GM21717 (cell line): Measurements from ENCODE around the gene CRMP1.

Experiments used
- ATAC-seq: cut with Tn5 transposase; IDR thresholded peaks from one replicate; pipeline ENCODE4 v1.9.1; 2021; ENCODE audit warnings: mild to moderate bottlenecking, moderate library complexity; ENCODE audit not compliant: unreplicated experiment

Gene CRMP1

GRCh38 chr4:5921101-5921980 lies 28.5 kb upstream of the CRMP1 start:
- no peak for ATAC-seq

- ATAC-seq, result no peak
Measured at GRCh38 chr4:5919571-5919970, 26.7 kb upstream of the CRMP1 start.

GRCh38 chr4:5919044-5919443 lies 26.2 kb upstream of the CRMP1 start:
- ATAC-seq, result no peak

- ATAC-seq, result no peak
Measured at GRCh38 chr4:5918331-5918985, 25.6 kb upstream of the CRMP1 start.

- ATAC-seq, result no peak
Measured at GRCh38 chr4:5917672-5918071, 24.8 kb upstream of the CRMP1 start.

- ATAC-seq, result no peak
Measured at GRCh38 chr4:5916229-5916628, 23.3 kb upstream of the CRMP1 start.

- no peak for ATAC-seq
Measured at GRCh38 chr4:5913454-5913853, 20.6 kb upstream of the CRMP1 start.

- no peak for ATAC-seq
Measured at GRCh38 chr4:5912614-5913019, 19.7 kb upstream of the CRMP1 start.

GRCh38 chr4:5908876-5909427 lies 16.1 kb upstream of the CRMP1 start:
- no peak for ATAC-seq

GRCh38 chr4:5906191-5906590 lies 13.3 kb upstream of the CRMP1 start:
- ATAC-seq, result no peak

- ATAC-seq, result no peak
Measured at GRCh38 chr4:5905714-5906113, 12.8 kb upstream of the CRMP1 start.

GRCh38 chr4:5900844-5901243 lies 8.0 kb upstream of the CRMP1 start:
- ATAC-seq, result no peak

- no peak for ATAC-seq
Measured at GRCh38 chr4:5899881-5900280, 7.0 kb upstream of the CRMP1 start.

GRCh38 chr4:5899396-5899795 lies 6.5 kb upstream of the CRMP1 start:
- no peak for ATAC-seq

- ATAC-seq, result no peak
Measured at GRCh38 chr4:5897674-5898073, 4.8 kb upstream of the CRMP1 start.

- no peak for ATAC-seq
Measured at GRCh38 chr4:5895287-5895686, 2.4 kb upstream of the CRMP1 start.

GRCh38 chr4:5894266-5894665 lies 1.4 kb upstream of the CRMP1 start:
- ATAC-seq, result no peak

GRCh38 chr4:5893591-5893990 lies 705 bp upstream of the CRMP1 start:
- no peak for ATAC-seq

- ATAC-seq, result no peak
Measured at GRCh38 chr4:5892323-5893003, 423 bp downstream of the CRMP1 start.

- ATAC-seq, result no peak
Measured at GRCh38 chr4:5891563-5892322, 1.1 kb downstream of the CRMP1 start.
